PC-3 (cell line): ENCODE measurements around the gene SLC35F3. TPM values are rescaled to one million over a fixed set of nuclear protein-coding genes. Genes with fewer than 3 reads are reported as not detected.

Source experiments
- ATAC-seq: fragments of 200-7000 bp; cut with Tn5 transposase; 2 replicates; pipeline ENCODE4 v1.9.1; 2020; ENCODE audit warnings: mild to moderate bottlenecking, moderate library complexity
- BruUV-seq: library from RNA; stranded (reverse); fragments of 400-500 nt; replicated peaks from 2 replicates; lab custom pipeline; 2021; lab: Mats Ljungman, UMichigan
- CTCF ChIA-PET: fragments of 300-600 bp; sonication (Branson Sonifier 250); formaldehyde crosslinking; loops from one replicate; lab custom pipeline; 2022; ENCODE audit warnings: antibody characterized with exemption; lab: Charles Lee
- POLR2A ChIA-PET: fragments of 300-600 bp; sonication (Branson Sonifier 250); formaldehyde crosslinking; loops from one replicate; lab custom pipeline; 2022; ENCODE audit warnings: antibody characterized with exemption; ENCODE audit not compliant: unreplicated experiment; lab: Charles Lee
- DNase-seq: peaks from one replicate; pipeline ENCODE4 v3.0.0-alpha.2; 2015
- H2AFZ ChIP-seq: fragments of 300-600 bp; sonication (generic); 2 replicates; pipeline ENCODE4 v1.6.0; 2016; ENCODE audit warnings: antibody characterized with exemption, low read length
- H3F3A ChIP-seq: fragments of 300-600 bp; sonication (generic); one replicate; pipeline ENCODE4 v1.6.0; 2017; ENCODE audit warnings: antibody characterized with exemption, low read length, control low read depth, mild to moderate bottlenecking; ENCODE audit not compliant: unreplicated experiment
- H3K27ac ChIP-seq: fragments of 300-600 bp; sonication (generic); 2 replicates; pipeline ENCODE4 v1.5.1; 2016; ENCODE audit warnings: mild to moderate bottlenecking, low read length
- H3K27me3 ChIP-seq: fragments of 300-600 bp; sonication (generic); 2 replicates; pipeline ENCODE4 v1.6.1; 2016; ENCODE audit warnings: low read length, mixed read lengths
- H3K36me3 ChIP-seq: fragments of 300-600 bp; sonication (generic); 2 replicates; pipeline ENCODE4 v1.6.1; 2016; ENCODE audit warnings: low read depth, mixed run types, low read length, mixed read lengths
- H3K4me1 ChIP-seq: fragments of 300-600 bp; sonication (generic); 2 replicates; pipeline ENCODE4 v1.5.1; 2016; ENCODE audit warnings: low read length; ENCODE audit not compliant: insufficient read depth
- H3K4me2 ChIP-seq: fragments of 300-600 bp; sonication (generic); 2 replicates; pipeline ENCODE4 v1.6.0; 2016; ENCODE audit warnings: low read length
- H3K4me3 ChIP-seq: fragments of 300-600 bp; sonication (generic); 2 replicates; pipeline ENCODE4 v1.5.1; 2016; ENCODE audit warnings: mild to moderate bottlenecking, low read length, mixed read lengths
- H3K79me2 ChIP-seq: fragments of 300-600 bp; sonication (generic); 2 replicates; pipeline ENCODE4 v1.6.1; 2017; ENCODE audit warnings: low read length, mixed read lengths
- H3K9ac ChIP-seq: fragments of 300-600 bp; sonication (generic); 2 replicates; pipeline ENCODE4 v1.6.0; 2016; ENCODE audit warnings: mild to moderate bottlenecking, low read length
- H3K9me2 ChIP-seq: fragments of 300-600 bp; sonication (generic); replicated peaks from 2 replicates; pipeline ENCODE4 v1.6.1; 2016; ENCODE audit warnings: mixed run types, low read length, mixed read lengths
- H3K9me3 ChIP-seq: fragments of 300-600 bp; sonication (generic); 2 replicates; pipeline ENCODE4 v1.6.1; 2016; ENCODE audit warnings: low read length, mixed read lengths
- H4K20me1 ChIP-seq: fragments of 300-600 bp; sonication (generic); 2 replicates; pipeline ENCODE4 v1.6.1; 2016; ENCODE audit warnings: low read length, mixed read lengths
- CTCF ChIP-seq: fragments of 300-600 bp; sonication (generic); conservative IDR thresholded peaks from 2 replicates; pipeline ENCODE4 v1.5.1; 2017; ENCODE audit warnings: antibody characterized with exemption, low read depth, mild to moderate bottlenecking, low read length
- EZH2 ChIP-seq: fragments of 300-600 bp; sonication (generic); IDR thresholded peaks from one replicate; pipeline ENCODE4 v1.6.1; 2017; ENCODE audit warnings: antibody characterized with exemption, mild to moderate bottlenecking, low read length; ENCODE audit not compliant: unreplicated experiment
- EZH2phosphoT487 ChIP-seq: fragments of 300-600 bp; sonication (generic); IDR thresholded peaks from 2 replicates; pipeline ENCODE4 v1.6.1; 2018; ENCODE audit warnings: mild to moderate bottlenecking, antibody characterized with exemption, low read length, borderline replicate concordance
- intact Hi-C: fragments of 100-400 bp; cut with micrococcal nuclease; formaldehyde crosslinking; loops from 2 replicates; pipeline ENCODE4 v1.9.0; 2023
- total RNA-seq: library from RNA; depleted of rRNA; stranded (reverse); fragments of >200 nt; gene quantifications from 2 replicates; pipeline ENCODE4 v1.2.3, GENCODE V29; 2014

Gene SLC35F3
- total RNA-seq, 1 experiment from 2014 or later, result 17.7 TPM

GRCh38 chr1:234170622-234171021 is 266.1 kb downstream of the SLC35F3 start:
- no peak overlapping the region for H3K4me2 ChIP-seq
- H3K9me3 ChIP-seq, result no peaks in the 10 kb centered on the region
- TF ChIP-seq EZH2 (no peak), EZH2phosphoT487 (no peak)
- no peak for DNase-seq
- intact Hi-C loops, result no loop called here
- no peak overlapping the region for H2AFZ ChIP-seq
- H3K27ac ChIP-seq, result no peak overlapping the region
- no peaks in the 10 kb centered on the region for H3K4me1 ChIP-seq
- no TSS peak for BruUV-seq
- H3K27me3 ChIP-seq, result no peaks in the 10 kb centered on the region
- no peaks in the 10 kb centered on the region for H4K20me1 ChIP-seq
- H3K4me3 ChIP-seq, result no peak overlapping the region
- H3K9me2 ChIP-seq, result no peaks in the 10 kb centered on the region
- ATAC-seq, result no peak
- H3K9ac ChIP-seq, result no peak overlapping the region
- no peaks in the 10 kb centered on the region for H3F3A ChIP-seq
- ChIA-PET CTCF (no interaction called here), POLR2A (no interaction called here)
- no peaks in the 10 kb centered on the region for H3K36me3 ChIP-seq
- H3K79me2 ChIP-seq, result no peaks in the 10 kb centered on the region

GRCh38 chr1:234173968-234174367 is 269.5 kb downstream of the SLC35F3 start:
- H3K9me3 ChIP-seq, result no peaks in the 10 kb centered on the region
- ChIA-PET CTCF (no interaction called here), POLR2A (no interaction called here)
- no peaks in the 10 kb centered on the region for H3K36me3 ChIP-seq
- BruUV-seq, result no TSS peak
- no peak overlapping the region for H3K4me2 ChIP-seq
- H3K4me1 ChIP-seq, result no peaks in the 10 kb centered on the region
- H3K4me3 ChIP-seq, result no peak overlapping the region
- no peak for ATAC-seq
- no peaks in the 10 kb centered on the region for H3K79me2 ChIP-seq
- H3K27me3 ChIP-seq, result no peaks in the 10 kb centered on the region
- H3K9me2 ChIP-seq, result no peaks in the 10 kb centered on the region
- no peak overlapping the region for H3K9ac ChIP-seq
- no peak overlapping the region for H3K27ac ChIP-seq
- H3F3A ChIP-seq, result no peaks in the 10 kb centered on the region
- intact Hi-C loops, result no loop called here
- no peak for DNase-seq
- no peaks in the 10 kb centered on the region for H4K20me1 ChIP-seq
- H2AFZ ChIP-seq, result no peak overlapping the region
- TF ChIP-seq CTCF (no peak), EZH2 (no peak), EZH2phosphoT487 (no peak)

- Histone ChIP-seq H3K9ac (no peak overlapping the region), H3K27me3 (no peaks in the 10 kb centered on the region), H3K9me2 (no peaks in the 10 kb centered on the region), H3K4me3 (no peak overlapping the region), H3K4me1 (no peaks in the 10 kb centered on the region), H3K36me3 (no peaks in the 10 kb centered on the region), H3K79me2 (no peaks in the 10 kb centered on the region), H3K9me3 (no peaks in the 10 kb centered on the region), H2AFZ (no peak overlapping the region), H3K27ac (no peak overlapping the region), H4K20me1 (no peaks in the 10 kb centered on the region), H3F3A (no peaks in the 10 kb centered on the region), H3K4me2 (no peak overlapping the region)
- no peak for TF ChIP-seq CTCF
- ATAC-seq (no peak), DNase-seq (no peak)
- CTCF ChIA-PET, result no interaction called here
- intact Hi-C loops, result no loop called here
- POLR2A ChIA-PET, result no interaction called here
- BruUV-seq, result no TSS peak
These were observed 270.9 kb downstream of the SLC35F3 start for GRCh38 chr1:234175363-234175762.
